HepG2 (cell line): Measurements from ENCODE around the gene C20orf96. TPM values are rescaled to one million over a fixed set of nuclear protein-coding genes. Genes with fewer than 3 reads are reported as not detected.

Source experiments
- CBX1 ChIP-seq: IDR thresholded peaks from one replicate; pipeline ENCODE4 v1.6.1; 2016; ENCODE audit warnings: antibody characterized with exemption, low read depth
- CHD2 ChIP-seq: IDR thresholded peaks from 2 replicates; pipeline ENCODE4 v1.6.1; 2011; ENCODE audit warnings: low read depth, low read length, improper control_type of control experiment
- DR1 ChIP-seq: sonication (generic); formaldehyde crosslinking; IDR thresholded peaks from 2 replicates; pipeline ENCODE4 v1.8.0; 2021; ENCODE audit warnings: mild to moderate bottlenecking, missing genetic modification reagents, inconsistent platforms
- KLF12 ChIP-seq: sonication (generic); formaldehyde crosslinking; IDR thresholded peaks from 2 replicates; pipeline ENCODE4 v1.4.0; 2020; ENCODE audit warnings: missing genetic modification reagents, borderline replicate concordance
- KLF9 ChIP-seq: IDR thresholded peaks from 2 replicates; pipeline ENCODE4 v1.6.1; 2016; ENCODE audit warnings: low read depth
- MNT ChIP-seq: fragments of 450-650 bp; IDR thresholded peaks from 2 replicates; pipeline ENCODE4 v1.6.1; 2016
- NFE2L1 ChIP-seq: sonication (generic); formaldehyde crosslinking; IDR thresholded peaks from 2 replicates; pipeline ENCODE4 v1.4.0; 2020; ENCODE audit warnings: missing genetic modification reagents, mild to moderate bottlenecking, borderline replicate concordance
- PLSCR1 ChIP-seq: sonication (generic); formaldehyde crosslinking; IDR thresholded peaks from 2 replicates; pipeline ENCODE4 v1.5.0; 2020; ENCODE audit warnings: missing genetic modification reagents, mild to moderate bottlenecking, borderline replicate concordance
- SKI ChIP-seq: fragments of 450-650 bp; IDR thresholded peaks from one replicate; pipeline ENCODE4 v1.6.1; 2018; ENCODE audit warnings: mild to moderate bottlenecking; ENCODE audit not compliant: partially characterized antibody
- TCF7L2 ChIP-seq: IDR thresholded peaks from 2 replicates; pipeline ENCODE4 v1.6.1; 2011; ENCODE audit warnings: mild to moderate bottlenecking, low read depth, low read length, moderate library complexity
- TEAD3 ChIP-seq: optimal IDR thresholded peaks from 2 replicates; pipeline ENCODE3; 2016; ENCODE audit warnings: borderline replicate concordance
- ZBTB21 ChIP-seq: sonication (generic); formaldehyde crosslinking; IDR thresholded peaks from 2 replicates; pipeline ENCODE4 v1.4.0; 2020; ENCODE audit warnings: missing genetic modification reagents
- ZHX1 ChIP-seq: sonication (generic); formaldehyde crosslinking; IDR thresholded peaks from 2 replicates; pipeline ENCODE4 v1.8.1; 2022; ENCODE audit warnings: low read depth, mild to moderate bottlenecking, missing genetic modification reagents
- ZNF232 ChIP-seq: sonication (generic); formaldehyde crosslinking; IDR thresholded peaks from 2 replicates; pipeline ENCODE4 v1.4.0; 2020; ENCODE audit warnings: missing genetic modification reagents, borderline replicate concordance
- ZNF326 ChIP-seq: sonication (generic); formaldehyde crosslinking; IDR thresholded peaks from 2 replicates; pipeline ENCODE4 v1.4.0; 2020; ENCODE audit warnings: missing genetic modification reagents, borderline replicate concordance
- ZNF510 ChIP-seq: sonication (generic); formaldehyde crosslinking; IDR thresholded peaks from 2 replicates; pipeline ENCODE4 v1.4.0; 2020; ENCODE audit warnings: low read depth, mild to moderate bottlenecking, missing genetic modification reagents
- ZNF574 ChIP-seq: sonication (generic); formaldehyde crosslinking; IDR thresholded peaks from 2 replicates; pipeline ENCODE4 v1.4.0; 2020; ENCODE audit warnings: missing genetic modification reagents
- ZNF619 ChIP-seq: sonication (generic); formaldehyde crosslinking; IDR thresholded peaks from 2 replicates; pipeline ENCODE4 v1.4.0; 2020; ENCODE audit warnings: mild to moderate bottlenecking, missing genetic modification reagents
- ZNF839 ChIP-seq: sonication (generic); formaldehyde crosslinking; IDR thresholded peaks from 2 replicates; pipeline ENCODE4 v1.4.0; 2020; ENCODE audit warnings: missing genetic modification reagents, mild to moderate bottlenecking, borderline replicate concordance
- ZSCAN29 ChIP-seq: sonication (generic); formaldehyde crosslinking; conservative IDR thresholded peaks from 2 replicates; pipeline ENCODE4 v1.4.0; 2020; ENCODE audit warnings: mild to moderate bottlenecking, missing genetic modification reagents
- polyA plus RNA-seq, 8 experiments: library from polyadenylated mRNA; depleted of rRNA in 3 of 8; stranded (reverse) in 7 of 8; unstranded in 1 of 8; fragments of >200 nt; fragmentation: Illumina TruSeq in 4 of 8; extraction: Trizol in 4 of 8; gene quantifications; 2 replicates each; pipeline versions ENCODE4 v1.2.1 to v1.2.3, GENCODE V29; 2011 to 2016; ENCODE audit warnings: low read depth in 4 of 8, missing spikeins in 1 of 8, mixed read lengths in 1 of 8; ENCODE audit not compliant: insufficient read depth in 1 of 8
- total RNA-seq, 5 experiments: library from RNA; depleted of rRNA; stranded (reverse); fragments of >200 nt; fragmentation: Illumina TruSeq; extraction: Trizol; gene quantifications; 2 replicates each; pipeline ENCODE4 v1.2.3, GENCODE V29; 2016; ENCODE audit warnings: low read depth in 1 of 5

Gene C20orf96
- total and polyA plus RNA-seq, 2 of the 13 experiments (the other 11 are each of a cell fraction or from before 2014, with no cell fraction given) = 3.8 to 20.6 TPM

- TF ChIP-seq KLF12 (CRISPR knock-in tag) (peak; percentile 95), ZNF619 (peak; percentile 97), ZSCAN29 (CRISPR knock-in tag) (peak; percentile 92), CBX1 (peak; percentile 93), ZBTB21 (peak; percentile 39; the same call in 1 of the 2 replicates), TCF7L2 (no peak), ZNF574 (peak; percentile 96), CHD2 (peak; percentile 86), SKI (peak; percentile 95), DR1 (CRISPR knock-in tag) (peak; percentile 97), ZNF510 (peak; percentile 70; the same call in 1 of the 2 replicates), ZNF232 (CRISPR knock-in tag) (peak; percentile 99), PLSCR1 (CRISPR knock-in tag) (0 out of 2 replicates have a peak, but pooled peaks have one; percentile 45), KLF9 (peak; percentile 97), MNT (peak; percentile 74), ZNF326 (CRISPR knock-in tag) (no peak), NFE2L1 (no peak; the same call in 1 of the 2 replicates), ZNF839 (CRISPR knock-in tag) (0 out of 2 replicates have a peak, but pooled peaks have one; percentile 54), TEAD3 (CRISPR knock-in tag) (peak; percentile 90), ZHX1 (CRISPR knock-in tag) (peak; percentile 45)
Observed at GRCh38 chr20:297098-297924, 6.8 kb upstream of the C20orf96 start, which contains the start of gene ZCCHC3 (continued).
